ENCODE measurements around the gene FARP2.

- TF ChIP-seq, protein P1, sequence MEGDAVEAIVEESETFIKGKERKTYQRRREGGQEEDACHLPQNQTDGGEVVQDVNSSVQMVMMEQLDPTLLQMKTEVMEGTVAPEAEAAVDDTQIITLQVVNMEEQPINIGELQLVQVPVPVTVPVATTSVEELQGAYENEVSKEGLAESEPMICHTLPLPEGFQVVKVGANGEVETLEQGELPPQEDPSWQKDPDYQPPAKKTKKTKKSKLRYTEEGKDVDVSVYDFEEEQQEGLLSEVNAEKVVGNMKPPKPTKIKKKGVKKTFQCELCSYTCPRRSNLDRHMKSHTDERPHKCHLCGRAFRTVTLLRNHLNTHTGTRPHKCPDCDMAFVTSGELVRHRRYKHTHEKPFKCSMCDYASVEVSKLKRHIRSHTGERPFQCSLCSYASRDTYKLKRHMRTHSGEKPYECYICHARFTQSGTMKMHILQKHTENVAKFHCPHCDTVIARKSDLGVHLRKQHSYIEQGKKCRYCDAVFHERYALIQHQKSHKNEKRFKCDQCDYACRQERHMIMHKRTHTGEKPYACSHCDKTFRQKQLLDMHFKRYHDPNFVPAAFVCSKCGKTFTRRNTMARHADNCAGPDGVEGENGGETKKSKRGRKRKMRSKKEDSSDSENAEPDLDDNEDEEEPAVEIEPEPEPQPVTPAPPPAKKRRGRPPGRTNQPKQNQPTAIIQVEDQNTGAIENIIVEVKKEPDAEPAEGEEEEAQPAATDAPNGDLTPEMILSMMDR (IDR thresholded peaks at IDR 0.05): peak; percentile 60
- TF ChIP-seq, protein P2, sequence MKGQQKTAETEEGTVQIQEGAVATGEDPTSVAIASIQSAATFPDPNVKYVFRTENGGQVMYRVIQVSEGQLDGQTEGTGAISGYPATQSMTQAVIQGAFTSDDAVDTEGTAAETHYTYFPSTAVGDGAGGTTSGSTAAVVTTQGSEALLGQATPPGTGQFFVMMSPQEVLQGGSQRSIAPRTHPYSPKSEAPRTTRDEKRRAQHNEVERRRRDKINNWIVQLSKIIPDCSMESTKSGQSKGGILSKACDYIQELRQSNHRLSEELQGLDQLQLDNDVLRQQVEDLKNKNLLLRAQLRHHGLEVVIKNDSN (IDR thresholded peaks at IDR 0.05; ENCODE audit: borderline replicate concordance, low read depth): peak; percentile 98
- peak; percentile 98 for TF ChIP-seq NRF1 (IDR thresholded peaks at IDR 0.05; ENCODE audit: low read depth, low read length)
- TF ChIP-seq JUND (IDR thresholded peaks at IDR 0.05): no peak
- no peak for TF ChIP-seq NFIC (IDR thresholded peaks at IDR 0.05; ENCODE audit: borderline replicate concordance)
- TF ChIP-seq YY1 (IDR thresholded peaks at IDR 0.05; ENCODE audit: low read depth): peak; percentile 99
- TF ChIP-seq FOSL2 (IDR thresholded peaks at IDR 0.05; ENCODE audit: borderline replicate concordance, low read depth): no peak
- peak; percentile 95 for TF ChIP-seq CHD2 (IDR thresholded peaks at IDR 0.05; ENCODE audit: low read length, partially characterized antibody)
- TF ChIP-seq FOXM1 (IDR thresholded peaks at IDR 0.05; ENCODE audit: low read depth): no peak
- TF ChIP-seq RCOR1 (IDR thresholded peaks at IDR 0.05; ENCODE audit: low read length): no peak
- peak; percentile 76 for TF ChIP-seq POLR2AphosphoS5 (IDR thresholded peaks at IDR 0.05; ENCODE audit: low read depth, low read length)
- TF ChIP-seq RAD21 (IDR thresholded peaks at IDR 0.05; ENCODE audit: low read length): peak; percentile 19; the same call in 1 of the 2 replicates
- TF ChIP-seq, protein P3, sequence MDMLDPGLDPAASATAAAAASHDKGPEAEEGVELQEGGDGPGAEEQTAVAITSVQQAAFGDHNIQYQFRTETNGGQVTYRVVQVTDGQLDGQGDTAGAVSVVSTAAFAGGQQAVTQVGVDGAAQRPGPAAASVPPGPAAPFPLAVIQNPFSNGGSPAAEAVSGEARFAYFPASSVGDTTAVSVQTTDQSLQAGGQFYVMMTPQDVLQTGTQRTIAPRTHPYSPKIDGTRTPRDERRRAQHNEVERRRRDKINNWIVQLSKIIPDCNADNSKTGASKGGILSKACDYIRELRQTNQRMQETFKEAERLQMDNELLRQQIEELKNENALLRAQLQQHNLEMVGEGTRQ (IDR thresholded peaks at IDR 0.05; ENCODE audit: borderline replicate concordance, low read depth, low read length): peak; percentile 90
These were observed 40.8 kb upstream of the FARP2 start, which contains the start of gene HDLBP for GRCh38 chr2:241315093-241315878.
